ENCODE measurements around the gene EHD1. TPM values are rescaled to one million over a fixed set of nuclear protein-coding genes. Genes with fewer than 3 reads are reported as not detected.

Gene EHD1
- total RNA-seq, 1 donor from 2014 or later = 111 TPM

DNA sequence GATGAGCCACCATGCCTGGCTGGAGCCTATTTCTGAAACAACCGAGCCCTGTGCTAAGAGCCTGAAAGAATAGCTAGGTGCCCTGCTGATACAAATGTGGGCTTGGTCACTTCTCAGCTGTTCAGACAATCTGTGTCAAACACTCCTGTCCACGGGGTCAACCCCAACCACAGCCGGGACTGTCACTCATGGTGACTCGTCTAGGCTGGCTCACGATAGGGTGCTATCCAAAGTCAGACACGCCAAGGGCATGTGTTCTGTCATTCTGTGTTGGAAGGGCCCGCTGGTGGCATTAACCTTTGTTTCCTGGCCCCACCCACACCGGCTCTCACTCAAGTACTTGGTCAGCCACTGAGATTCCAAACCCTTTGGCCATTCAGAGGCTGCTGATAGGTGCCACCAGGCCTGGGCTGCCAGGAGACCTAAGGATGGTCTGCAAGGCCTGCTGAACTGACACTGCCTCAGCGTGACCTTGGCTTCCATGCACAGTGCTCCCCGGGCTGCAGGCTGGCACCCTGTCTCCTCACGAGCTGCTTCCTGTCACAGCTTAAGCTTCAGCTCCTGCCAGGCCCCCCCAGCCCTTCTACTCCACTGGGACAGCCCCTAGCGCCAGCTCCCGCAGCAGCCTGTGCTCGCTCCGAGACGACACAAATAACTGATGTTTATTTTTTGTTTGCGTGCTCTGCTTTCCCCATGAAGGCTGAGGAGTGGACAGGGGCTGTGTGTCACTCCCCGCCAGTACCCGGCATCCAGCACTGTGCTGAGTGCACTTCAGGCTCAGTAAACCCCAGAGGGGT is 19.8 kb downstream of the EHD1 start:
- Mint-ChIP-seq H3K27ac (ENCODE audit: unreplicated experiment) (no peak overlapping the region), H3K4me1 (ENCODE audit: low read depth) (peaks cover 54% of the 10 kb centered on the region), H3K27me3 (ENCODE audit: low read depth) (no peaks in the 10 kb centered on the region), H3K9me3 (ENCODE audit: low read depth) (no peaks in the 10 kb centered on the region), H3K36me3 (ENCODE audit: low read depth) (peaks cover 15% of the 10 kb centered on the region), H3K4me3 (ENCODE audit: unreplicated experiment) (no peak overlapping the region)
- TF ChIP-seq, protein P1, sequence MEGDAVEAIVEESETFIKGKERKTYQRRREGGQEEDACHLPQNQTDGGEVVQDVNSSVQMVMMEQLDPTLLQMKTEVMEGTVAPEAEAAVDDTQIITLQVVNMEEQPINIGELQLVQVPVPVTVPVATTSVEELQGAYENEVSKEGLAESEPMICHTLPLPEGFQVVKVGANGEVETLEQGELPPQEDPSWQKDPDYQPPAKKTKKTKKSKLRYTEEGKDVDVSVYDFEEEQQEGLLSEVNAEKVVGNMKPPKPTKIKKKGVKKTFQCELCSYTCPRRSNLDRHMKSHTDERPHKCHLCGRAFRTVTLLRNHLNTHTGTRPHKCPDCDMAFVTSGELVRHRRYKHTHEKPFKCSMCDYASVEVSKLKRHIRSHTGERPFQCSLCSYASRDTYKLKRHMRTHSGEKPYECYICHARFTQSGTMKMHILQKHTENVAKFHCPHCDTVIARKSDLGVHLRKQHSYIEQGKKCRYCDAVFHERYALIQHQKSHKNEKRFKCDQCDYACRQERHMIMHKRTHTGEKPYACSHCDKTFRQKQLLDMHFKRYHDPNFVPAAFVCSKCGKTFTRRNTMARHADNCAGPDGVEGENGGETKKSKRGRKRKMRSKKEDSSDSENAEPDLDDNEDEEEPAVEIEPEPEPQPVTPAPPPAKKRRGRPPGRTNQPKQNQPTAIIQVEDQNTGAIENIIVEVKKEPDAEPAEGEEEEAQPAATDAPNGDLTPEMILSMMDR (IDR thresholded peaks at IDR 0.05) = no peak
- DNase-seq (ENCODE audit: low spot score) = peak; percentile 78

DNA sequence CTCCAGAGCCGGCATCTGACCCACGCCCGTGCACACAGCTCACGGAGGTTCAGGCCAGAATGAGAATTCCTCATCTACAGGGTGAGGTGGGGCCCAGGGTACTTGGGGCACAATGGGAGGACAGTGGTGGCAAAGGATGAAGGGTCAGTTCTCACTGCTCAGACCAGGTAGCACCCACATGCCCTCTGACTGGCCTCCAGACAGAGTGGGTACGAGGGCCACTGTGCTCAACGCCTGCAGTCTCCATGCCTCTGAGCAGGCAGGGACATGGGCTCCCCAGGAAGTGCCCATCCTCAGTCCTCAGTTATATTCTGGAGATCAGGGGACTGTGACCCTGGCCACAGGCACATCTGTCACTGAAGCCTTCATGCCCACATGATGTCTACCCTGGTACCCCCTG is 20.9 kb downstream of the EHD1 start:
- H3K9me3 Mint-ChIP-seq (ENCODE audit: low read depth) = no peaks in the 10 kb centered on the region
- no peaks in the 10 kb centered on the region for H3K27me3 Mint-ChIP-seq (ENCODE audit: low read depth)
- H3K4me1 Mint-ChIP-seq (ENCODE audit: low read depth) = peaks cover 42% of the 10 kb centered on the region
- H3K27ac Mint-ChIP-seq (ENCODE audit: unreplicated experiment) = no peak overlapping the region
- H3K36me3 Mint-ChIP-seq (ENCODE audit: low read depth) = peaks cover 15% of the 10 kb centered on the region
- DNase-seq (ENCODE audit: low spot score) = no peak
- TF ChIP-seq, protein P1 (IDR thresholded peaks at IDR 0.05) = no peak
- no peak overlapping the region for H3K4me3 Mint-ChIP-seq (ENCODE audit: unreplicated experiment)

DNA sequence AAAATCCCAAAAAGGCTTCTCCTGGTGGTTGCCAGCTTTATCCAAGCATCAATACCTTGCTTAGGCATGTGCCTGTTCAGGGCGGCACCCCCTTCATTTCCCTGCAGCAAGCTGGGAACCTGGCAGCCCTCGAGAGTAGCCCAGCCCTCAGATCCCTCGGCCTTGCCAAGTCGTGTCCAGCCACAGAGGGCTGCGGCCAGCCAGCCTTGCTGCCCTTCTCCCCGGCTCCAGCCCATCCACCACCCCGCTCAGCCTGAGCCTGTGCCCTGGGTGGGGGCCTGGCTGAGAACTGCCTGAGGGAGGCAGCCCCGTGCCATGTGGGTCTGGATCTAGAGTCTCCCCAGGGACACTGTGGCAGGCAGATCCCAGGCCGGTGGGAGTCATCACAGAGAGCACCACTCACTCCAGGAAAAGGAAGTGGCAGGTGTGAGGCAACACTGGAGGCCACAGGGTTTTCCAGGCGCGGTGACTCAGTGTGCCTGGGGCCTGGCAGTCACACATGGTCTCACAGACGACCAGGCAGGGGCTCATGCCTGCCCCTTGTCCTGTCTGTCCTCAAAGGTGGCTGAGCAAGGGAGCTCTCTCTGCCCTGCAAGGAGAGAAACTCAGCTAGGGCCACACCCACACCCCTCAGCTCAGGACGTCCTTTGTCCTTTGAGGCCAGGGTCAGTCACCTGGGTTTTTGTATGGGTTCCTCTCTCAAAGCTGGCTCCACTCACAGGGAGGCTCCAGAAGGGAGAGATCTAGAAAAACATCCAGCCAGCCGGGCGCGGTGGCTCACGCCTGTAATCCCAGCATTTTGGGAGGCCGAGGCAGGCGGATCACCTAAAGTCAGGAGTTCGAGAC is 21.8 kb downstream of the EHD1 start:
- H3K36me3 Mint-ChIP-seq (ENCODE audit: low read depth) = peaks cover 15% of the 10 kb centered on the region
- TF ChIP-seq, protein P1 (IDR thresholded peaks at IDR 0.05) = peak; percentile 36
- peak overlapping the region; percentile 9 for H3K4me3 Mint-ChIP-seq (ENCODE audit: unreplicated experiment)
- no peaks in the 10 kb centered on the region for H3K9me3 Mint-ChIP-seq (ENCODE audit: low read depth)
- H3K27ac Mint-ChIP-seq (ENCODE audit: unreplicated experiment) = peak overlapping the region; percentile 87
- H3K27me3 Mint-ChIP-seq (ENCODE audit: low read depth) = no peaks in the 10 kb centered on the region
- peak; percentile 71 for DNase-seq (ENCODE audit: low spot score)
- peaks cover 38% of the 10 kb centered on the region for H3K4me1 Mint-ChIP-seq (ENCODE audit: low read depth)

DNA sequence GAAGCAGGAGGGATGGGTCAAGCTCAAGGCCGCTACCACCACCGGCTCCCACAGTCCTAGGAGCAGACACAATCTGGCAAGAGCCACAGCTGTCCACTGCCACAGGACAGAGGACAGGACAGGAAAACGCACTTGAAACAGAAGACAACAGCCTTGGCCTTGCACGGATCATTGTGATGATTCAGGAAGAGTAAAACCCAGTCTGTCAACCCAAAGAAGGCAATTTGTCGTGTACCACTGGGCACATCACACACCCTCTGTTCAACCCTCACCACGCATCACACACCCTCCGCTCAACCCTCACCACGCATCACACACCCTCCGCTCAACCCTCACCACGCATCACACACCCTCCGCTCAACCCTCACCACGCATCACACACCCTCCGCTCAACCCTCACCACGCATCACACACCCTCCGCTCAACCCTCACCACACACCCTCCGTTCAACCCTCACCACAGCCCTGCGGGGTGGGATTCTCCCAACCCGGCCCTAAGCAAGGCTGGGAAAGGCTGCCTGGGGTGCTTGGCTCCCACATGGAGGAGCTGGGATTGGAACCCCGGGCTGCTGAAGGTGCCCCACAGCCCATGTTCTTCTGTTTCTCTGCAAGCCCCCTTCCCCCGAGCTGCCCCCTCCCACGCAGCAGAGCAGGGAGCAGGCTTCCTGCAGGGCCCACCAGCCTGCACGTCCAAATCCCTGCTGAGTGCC is 22.7 kb downstream of the EHD1 start:
- Mint-ChIP-seq H3K27me3 (ENCODE audit: low read depth) (no peaks in the 10 kb centered on the region), H3K9me3 (ENCODE audit: low read depth) (no peaks in the 10 kb centered on the region), H3K27ac (ENCODE audit: unreplicated experiment) (peak overlapping the region; percentile 87), H3K4me1 (ENCODE audit: low read depth) (peaks cover 41% of the 10 kb centered on the region), H3K36me3 (ENCODE audit: low read depth) (peaks cover 15% of the 10 kb centered on the region), H3K4me3 (ENCODE audit: unreplicated experiment) (peak overlapping the region; percentile 41)
- TF ChIP-seq, protein P1 (IDR thresholded peaks at IDR 0.05) = no peak
- DNase-seq (ENCODE audit: low spot score) = peak; percentile 77

Measured in chondrocyte (in vitro differentiated cells).